Stimulated activated CD8-positive, alpha-beta memory T cell treated with anti-CD3 and anti-CD28 coated beads, Interleukin-15, amount 100 ng/mL, for 4 hours (primary cell): ENCODE data around the gene DMC1.

Experiments
- DNase-seq, 2 donors: peaks; one replicate each; pipeline ENCODE4 v3.0.0-alpha.2; 2020; ENCODE audit warnings: low read depth in 2 of 2

Gene DMC1

DNA sequence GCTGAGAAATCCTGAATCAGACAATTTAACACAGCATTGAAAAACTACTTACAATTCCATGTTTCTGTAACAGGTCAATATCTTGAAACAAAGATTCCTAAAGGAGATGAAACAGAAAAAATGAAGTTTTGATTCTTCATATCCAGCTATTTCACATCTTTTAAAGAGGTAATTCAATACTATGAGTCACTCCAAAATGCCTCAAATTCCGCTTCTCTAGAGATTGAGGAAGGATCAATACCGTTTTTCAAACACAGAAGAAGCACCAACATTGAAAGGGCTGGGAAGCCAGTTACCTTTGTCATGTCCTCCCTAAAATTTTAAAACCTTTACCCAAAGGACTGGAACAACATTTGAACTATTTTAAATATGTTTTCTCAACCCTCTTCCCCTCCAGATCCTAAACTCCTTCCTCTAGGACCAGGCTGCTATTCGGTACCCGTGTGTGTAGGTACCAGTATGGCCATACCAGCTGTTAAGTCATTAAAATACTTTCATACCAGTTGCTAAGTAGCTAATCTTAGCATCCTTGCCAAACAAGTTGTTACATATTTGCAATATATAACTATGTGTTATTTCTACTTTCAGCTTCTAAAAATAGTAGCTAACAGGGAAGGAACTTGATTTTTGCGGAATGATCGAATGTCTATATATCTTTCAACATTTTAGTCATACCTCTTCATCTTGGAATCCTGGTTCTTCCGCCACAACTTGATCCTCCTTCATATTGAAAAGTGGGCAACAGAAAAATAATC lies 2.3 kb downstream of the DMC1 start:
- DNase-seq: no peak

- DNase-seq: no peak
Observed at GRCh38 chr22:38566726-38567504, 3.1 kb downstream of the DMC1 start.

DNA sequence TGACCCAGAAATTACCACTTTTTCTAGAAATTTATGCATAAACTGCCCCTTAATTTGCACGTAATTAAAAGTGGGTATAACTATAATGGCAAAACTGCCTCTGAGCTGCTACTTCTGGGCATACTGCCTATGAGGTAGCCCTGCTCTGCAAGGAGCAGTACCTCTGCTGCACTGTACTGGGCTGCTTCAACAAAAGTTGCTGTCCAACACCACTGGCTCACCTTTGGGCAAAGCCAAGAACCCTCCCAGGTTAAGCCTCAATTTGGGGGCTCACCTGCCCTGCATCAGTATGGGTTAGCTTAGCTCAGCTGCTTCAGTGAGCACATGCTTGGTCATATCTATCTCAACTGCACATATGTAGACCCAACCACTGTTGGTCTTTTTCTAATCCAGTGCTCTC lies 4.5 kb downstream of the DMC1 start:
- no peak for DNase-seq

DNA sequence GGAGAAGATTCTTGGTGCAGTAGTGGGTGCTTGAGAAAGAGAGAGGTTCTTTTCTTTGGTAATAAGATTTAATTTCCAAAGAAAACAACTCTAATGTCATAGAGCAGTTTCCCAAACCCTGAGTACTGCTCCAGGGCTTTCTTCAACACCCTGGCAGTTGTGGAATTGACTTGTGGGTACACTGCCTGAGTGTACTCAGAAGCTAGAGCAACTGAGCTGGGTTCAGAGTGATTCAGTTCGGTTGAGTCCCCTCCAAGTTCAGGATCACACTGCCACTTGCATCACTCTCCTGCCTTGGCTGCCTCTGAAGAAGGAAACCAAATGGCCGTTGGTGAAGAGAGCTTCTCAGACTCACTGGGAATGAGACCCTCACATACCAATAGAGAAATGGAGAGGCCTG lies 5.3 kb downstream of the DMC1 start:
- DNase-seq: no peak

DNA sequence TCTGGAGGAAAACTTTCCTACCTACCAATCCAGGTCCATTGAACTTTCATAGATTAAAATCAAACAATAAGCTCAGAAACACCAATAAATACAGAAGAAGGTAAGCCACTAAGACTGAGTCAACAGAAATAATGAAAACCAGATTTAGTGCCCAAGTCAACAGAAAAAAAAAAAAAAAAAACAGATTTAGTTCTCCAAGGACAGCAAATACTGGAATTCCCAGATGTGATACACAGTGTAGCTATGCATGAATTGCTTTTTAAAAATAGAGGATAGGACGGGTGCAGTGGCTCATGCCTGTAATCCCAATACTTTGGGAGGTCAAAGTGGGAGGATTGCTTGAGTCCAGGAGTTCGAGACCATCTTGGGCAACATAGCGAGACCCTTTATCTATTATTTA lies 15.7 kb downstream of the DMC1 start:
- no peak for DNase-seq

- DNase-seq: no peak
Observed at GRCh38 chr22:38549101-38549894, 20.7 kb downstream of the DMC1 start.

- no peak for DNase-seq
Observed at GRCh38 chr22:38540701-38541100, 29.3 kb downstream of the DMC1 start.

GRCh38 chr22:38531251-38531938 lies 38.6 kb downstream of the DMC1 start:
- no peak for DNase-seq

- no peak for DNase-seq
Observed at GRCh38 chr22:38524429-38524828, 45.6 kb downstream of the DMC1 start.

DNA sequence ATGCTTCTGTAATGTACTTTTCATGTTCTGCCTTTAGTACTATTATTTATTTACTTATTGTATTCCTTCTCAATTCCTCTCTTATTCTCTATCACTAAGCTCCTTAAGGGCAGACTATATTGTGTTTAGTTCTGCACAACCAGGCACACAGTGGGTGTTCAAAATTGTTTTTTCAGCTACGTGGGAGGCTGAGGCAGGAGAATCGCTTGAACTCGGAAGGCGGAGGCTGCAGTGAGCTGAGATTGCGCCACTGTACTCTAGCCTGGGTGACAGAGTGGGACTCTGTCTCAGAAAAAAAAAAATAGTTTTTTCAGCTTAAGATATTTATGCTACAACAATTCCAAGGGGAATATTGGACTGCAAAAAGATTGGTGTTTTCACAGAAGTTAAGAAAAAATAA lies 46.5 kb downstream of the DMC1 start:
- no peak for DNase-seq

- DNase-seq: no peak
Observed at GRCh38 chr22:38523029-38523428, 47.0 kb downstream of the DMC1 start.

- no peak for DNase-seq
Observed at GRCh38 chr22:38519453-38520250, 50.3 kb downstream of the DMC1 start.

DNA sequence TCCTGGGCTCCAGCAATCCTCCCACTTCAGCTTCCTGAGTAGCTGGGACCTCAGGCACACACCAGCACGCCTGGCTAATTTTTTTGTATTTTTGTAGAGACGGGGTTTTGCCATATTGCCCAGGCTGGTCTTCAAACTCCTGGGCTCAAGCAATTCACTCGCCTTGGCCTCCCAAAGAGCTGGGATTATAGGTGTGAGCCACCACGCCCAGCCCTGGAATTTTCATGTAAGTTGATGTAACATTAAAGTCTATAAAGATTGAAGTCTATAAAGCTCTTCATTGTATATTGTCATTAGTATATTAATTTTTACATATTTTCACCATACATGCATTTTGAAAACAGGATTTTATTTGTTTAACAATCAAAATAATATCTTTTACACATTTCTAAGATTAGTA lies 51.4 kb downstream of the DMC1 start:
- no peak for DNase-seq

GRCh38 chr22:38513063-38513462 lies 56.9 kb downstream of the DMC1 start:
- no peak for DNase-seq

DNA sequence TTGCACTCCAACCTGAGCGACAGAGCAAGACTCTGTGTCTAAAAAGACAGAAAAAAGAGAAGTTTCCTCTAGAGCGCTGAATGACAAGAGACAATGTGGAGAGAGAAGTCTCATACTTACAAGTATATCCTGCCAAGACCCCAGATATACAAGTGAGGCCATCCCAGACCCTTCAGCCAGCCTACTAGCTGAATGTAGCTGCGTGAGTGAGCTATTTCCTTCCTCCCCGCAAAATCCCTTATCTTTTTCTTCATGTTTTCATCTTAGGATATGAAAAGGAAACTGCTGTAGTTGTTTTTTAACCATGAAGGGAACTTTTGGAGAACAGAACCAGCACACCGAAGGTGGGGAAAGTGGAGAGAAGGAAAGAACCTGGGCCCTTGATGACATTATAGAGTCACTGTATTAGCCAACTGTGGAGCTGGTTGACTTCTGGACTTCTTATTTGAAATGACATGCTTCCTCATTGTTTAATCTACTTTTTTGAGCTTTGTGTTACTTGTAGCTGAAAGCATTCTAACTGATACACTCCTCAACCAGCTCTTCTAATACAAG lies 59.5 kb downstream of the DMC1 start:
- DNase-seq: no peak

- DNase-seq: peak; percentile 84 to 89
Observed at GRCh38 chr22:38506118-38506962, 63.6 kb downstream of the DMC1 start, which contains the start of gene DDX17. DDX17 (minus strand) TSS chr22:38506311.

DNA sequence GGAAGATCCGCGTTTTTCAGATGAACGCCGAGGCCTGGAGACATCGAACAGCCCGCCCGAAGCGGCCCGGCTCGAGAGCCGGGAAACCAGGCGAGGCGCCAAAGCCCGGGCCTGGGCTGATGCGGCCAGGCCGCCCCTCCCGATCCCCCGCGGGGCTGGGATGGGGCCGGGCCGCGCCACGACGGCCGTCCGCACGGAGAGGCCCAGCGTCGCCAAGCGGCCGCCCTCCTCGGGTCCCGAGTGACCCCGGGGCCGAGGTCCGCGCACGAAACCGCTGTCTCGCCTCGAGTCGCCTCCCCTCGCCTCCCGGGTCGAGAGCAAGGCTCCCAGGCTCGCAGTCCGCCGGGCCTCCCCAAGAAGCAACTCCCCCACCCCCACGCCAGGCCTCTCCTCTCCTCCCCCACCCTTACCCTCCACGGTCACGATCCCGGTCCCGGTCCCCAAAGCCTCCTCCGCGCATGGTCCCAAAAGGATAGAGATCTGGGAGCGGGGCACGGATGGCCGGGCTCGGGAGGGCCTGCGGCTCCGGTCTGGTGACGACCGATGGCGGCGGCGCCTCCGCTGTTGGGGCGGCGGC lies 64.4 kb downstream of the DMC1 start:
- peak in 1 of 2 donors; percentile 21 for DNase-seq

GRCh38 chr22:38504731-38505540 lies 65.0 kb downstream of the DMC1 start:
- peak in 1 of 2 donors; percentile 10 for DNase-seq
